ENCODE measurements around the gene FARP2. TPM values are rescaled to one million over a fixed set of nuclear protein-coding genes. Genes with fewer than 3 reads are reported as not detected.

The FARP2 gene
- total RNA-seq, 6 experiments from 2014 or later, result 38.3 to 46.4 (median 41.9) TPM

- DNase-seq, result no peak
- no peak overlapping the region for H3K4me3 Mint-ChIP-seq
- no peak overlapping the region for H3K27ac Mint-ChIP-seq
- H3K27me3 Mint-ChIP-seq (ENCODE audit: insufficient read depth), result no peaks in the 10 kb centered on the region; the same call in 1 of the 2 replicates
- no peaks in the 10 kb centered on the region for H3K9me3 Mint-ChIP-seq
- no peaks in the 10 kb centered on the region for H3K4me1 Mint-ChIP-seq (ENCODE audit: low read depth)
- TF ChIP-seq CTCF (IDR thresholded peaks at IDR 0.05), result no peak
- H3K36me3 Mint-ChIP-seq (ENCODE audit: low read depth), result no peaks in the 10 kb centered on the region
Observed at GRCh38 chr2:241463276-241464135, 107.4 kb downstream of the FARP2 start.

- Mint-ChIP-seq H3K36me3 (ENCODE audit: low read depth) (no peaks in the 10 kb centered on the region), H3K4me1 (ENCODE audit: low read depth) (no peaks in the 10 kb centered on the region), H3K27ac (no peak overlapping the region), H3K4me3 (no peak overlapping the region), H3K27me3 (ENCODE audit: insufficient read depth) (no peaks in the 10 kb centered on the region; the same call in 1 of the 2 replicates), H3K9me3 (no peaks in the 10 kb centered on the region)
- DNase-seq, result no peak
- TF ChIP-seq CTCF (IDR thresholded peaks at IDR 0.05), result no peak
Observed at GRCh38 chr2:241465543-241465942, 109.5 kb downstream of the FARP2 start.

- Mint-ChIP-seq H3K27me3 (ENCODE audit: insufficient read depth) (no peaks in the 10 kb centered on the region; the same call in 1 of the 2 replicates), H3K36me3 (ENCODE audit: low read depth) (no peaks in the 10 kb centered on the region), H3K27ac (no peak overlapping the region), H3K4me3 (no peak overlapping the region), H3K4me1 (ENCODE audit: low read depth) (no peaks in the 10 kb centered on the region), H3K9me3 (no peaks in the 10 kb centered on the region)
- no peak for DNase-seq
- no peak for TF ChIP-seq CTCF (IDR thresholded peaks at IDR 0.05)
Observed at GRCh38 chr2:241466230-241466629, 110.1 kb downstream of the FARP2 start.

- no peak for TF ChIP-seq CTCF (IDR thresholded peaks at IDR 0.05)
- no peaks in the 10 kb centered on the region for H3K4me1 Mint-ChIP-seq (ENCODE audit: low read depth)
- H3K4me3 Mint-ChIP-seq, result no peak overlapping the region
- no peaks in the 10 kb centered on the region for H3K36me3 Mint-ChIP-seq (ENCODE audit: low read depth)
- DNase-seq, result no peak
- H3K27ac Mint-ChIP-seq, result no peak overlapping the region
- peaks cover 3% of the 10 kb centered on the region for H3K27me3 Mint-ChIP-seq (ENCODE audit: insufficient read depth)
- H3K9me3 Mint-ChIP-seq, result no peaks in the 10 kb centered on the region
Observed at GRCh38 chr2:241467777-241468475, 111.8 kb downstream of the FARP2 start.

GRCh38 chr2:241468476-241468781 is 112.3 kb downstream of the FARP2 start:
- no peaks in the 10 kb centered on the region for H3K4me1 Mint-ChIP-seq (ENCODE audit: low read depth)

More at GRCh38 chr2:241468476-241468781, 112.3 kb downstream of the FARP2 start:
- H3K27ac Mint-ChIP-seq, result no peak overlapping the region
- no peaks in the 10 kb centered on the region for H3K36me3 Mint-ChIP-seq (ENCODE audit: low read depth)
- TF ChIP-seq CTCF (IDR thresholded peaks at IDR 0.05), result no peak
- peaks cover 7% of the 10 kb centered on the region for H3K27me3 Mint-ChIP-seq (ENCODE audit: insufficient read depth)
- no peak for DNase-seq
- no peak overlapping the region for H3K4me3 Mint-ChIP-seq
- H3K9me3 Mint-ChIP-seq, result no peaks in the 10 kb centered on the region

All from HFFc6 (cell line).